ENCODE measurements around the gene SERBP1.

SERBP1 gene

GRCh38 chr1:67359592-67359991, 70.6 kb downstream of the SERBP1 start:
- no peak for DNase-seq
